Left lung (tissue), 10 donors: ENCODE data around the gene ITGB4. TPM values are rescaled to one million over a fixed set of nuclear protein-coding genes. Genes with fewer than 3 reads are reported as not detected.

ENCODE experiments used
- ATAC-seq: fragments of 200-7000 bp; cut with Tn5 transposase; one replicate; pipeline ENCODE4 v1.9.1; 2020; ENCODE audit warnings: moderate library complexity
- DNase-seq, 4 donors: peaks; one replicate each; pipeline ENCODE4 v3.0.0-alpha.2; 2013 to 2020
- H3K27ac ChIP-seq, 2 donors: fragments of 200-600 bp; sonication (generic) in 1 of 2; one replicate each; pipeline versions ENCODE4 v1.5.0 to v1.8.0; 2020 to 2021
- H3K27me3 ChIP-seq, 2 donors: fragments of 200-600 bp; sonication (generic) in 1 of 2; one replicate each; pipeline versions ENCODE4 v1.5.0 to v1.8.0; 2020 to 2021
- H3K36me3 ChIP-seq, 2 donors: fragments of 200-600 bp; sonication (generic) in 1 of 2; one replicate each; pipeline versions ENCODE4 v1.5.0 to v1.8.0; 2020 to 2021
- H3K4me1 ChIP-seq, 2 donors: fragments of 200-600 bp; one replicate each; pipeline ENCODE4 v1.8.0; 2021
- H3K4me3 ChIP-seq, 2 donors: fragments of 200-600 bp; sonication (generic) in 1 of 2; one replicate each; pipeline versions ENCODE4 v1.5.0 to v1.8.0; 2020 to 2021; ENCODE audit warnings: mild to moderate bottlenecking in 1 of 2
- H3K9me3 ChIP-seq, 2 donors: fragments of 200-600 bp; sonication (generic) in 1 of 2; one replicate each; pipeline versions ENCODE4 v1.5.0 to v1.8.0; 2020 to 2021
- CTCF ChIP-seq, 2 donors: fragments of 200-600 bp; sonication (generic) in 1 of 2; IDR thresholded peaks; one replicate each; pipeline versions ENCODE4 v1.5.0 to v1.8.0; 2021; ENCODE audit warnings: antibody characterized with exemption in 2 of 2
- intact Hi-C, 2 donors: fragments of 100-400 bp; cut with DNase I; formaldehyde crosslinking; loops; one replicate each; pipeline versions ENCODE4 v1.11.2 to v1.14.2; 2022
- polyA plus RNA-seq, 6 donors: library from polyadenylated mRNA; unstranded; fragments of 120-200 nt; gene quantifications; one replicate each; pipeline ENCODE4 v1.2.1, GENCODE V29; 2013; ENCODE audit not compliant: insufficient read length in 6 of 6
- total RNA-seq, 2 donors: library from RNA; stranded (reverse); fragmentation: NEBNext Ultra II Directional; extraction: Animal tissue kit (Norgen Biotek cat#: 25700); gene quantifications; one replicate each; pipeline ENCODE4 v1.2.1, GENCODE V29; 2021
- donor health status: DM: no; HTN: yes; CAD: no.
- donor health status: DM: no; HTN: no; CAD: no.

Gene ITGB4
- total and polyA plus RNA-seq, 8 donors = 4.6 to 54.8 (median 9.5) TPM

GRCh38 chr17:75722542-75723095 is 1.4 kb downstream of the ITGB4 start:
- H3K27me3 ChIP-seq = peaks cover 12 to 42% of the 10 kb centered on the region in 2 donors
- no peak overlapping the region for H3K4me3 ChIP-seq
- peak overlapping the region in 1 of 2 donors; percentile 76 for H3K27ac ChIP-seq
- no peak for ATAC-seq
- H3K36me3 ChIP-seq = peaks cover 0 to 6% of the 10 kb centered on the region in 2 donors
- DNase-seq = no peak
- intact Hi-C loops = no loop called here
- TF ChIP-seq CTCF (IDR thresholded peaks at IDR 0.05) = no peak
- no peaks in the 10 kb centered on the region for H3K9me3 ChIP-seq
- peaks cover 5 to 22% of the 10 kb centered on the region in 2 donors for H3K4me1 ChIP-seq

- intact Hi-C loops = no loop called here
Observed at GRCh38 chr17:75723171-75723930, 2.1 kb downstream of the ITGB4 start.

GRCh38 chr17:75724016-75725003 is 3.1 kb downstream of the ITGB4 start:
- TF ChIP-seq CTCF (IDR thresholded peaks at IDR 0.05) = no peak
- H3K27me3 ChIP-seq = peaks cover 12 to 31% of the 10 kb centered on the region in 2 donors
- peaks cover 0 to 8% of the 10 kb centered on the region in 2 donors for H3K36me3 ChIP-seq
- H3K4me1 ChIP-seq = peaks cover 5 to 22% of the 10 kb centered on the region in 2 donors
- no peaks in the 10 kb centered on the region for H3K9me3 ChIP-seq
- H3K4me3 ChIP-seq = no peak overlapping the region
- ATAC-seq (no peak), DNase-seq (no peak)
- intact Hi-C loops = no loop called here
- peak overlapping the region in 1 of 2 donors; percentile 13 for H3K27ac ChIP-seq

More at GRCh38 chr17:75723171-75723930, 2.1 kb downstream of the ITGB4 start:
- peaks cover 12 to 39% of the 10 kb centered on the region in 2 donors for H3K27me3 ChIP-seq
- ATAC-seq (no peak), DNase-seq (no peak)
- H3K4me3 ChIP-seq = no peak overlapping the region
- H3K4me1 ChIP-seq = peaks cover 5 to 22% of the 10 kb centered on the region in 2 donors
- peak overlapping the region in 1 of 2 donors; percentile 13 for H3K27ac ChIP-seq
- TF ChIP-seq CTCF (IDR thresholded peaks at IDR 0.05) = no peak
- H3K9me3 ChIP-seq = no peaks in the 10 kb centered on the region
- H3K36me3 ChIP-seq = peaks cover 0 to 8% of the 10 kb centered on the region in 2 donors

GRCh38 chr17:75725504-75725903 is 4.2 kb downstream of the ITGB4 start:
- H3K27me3 ChIP-seq = peaks cover 12 to 19% of the 10 kb centered on the region in 2 donors
- H3K9me3 ChIP-seq = no peaks in the 10 kb centered on the region
- no peak for ATAC-seq
- DNase-seq = no peak
- intact Hi-C loops = no loop called here
- no peak overlapping the region for H3K27ac ChIP-seq
- H3K4me1 ChIP-seq = peaks cover 3 to 18% of the 10 kb centered on the region in 2 donors
- TF ChIP-seq CTCF (IDR thresholded peaks at IDR 0.05) = no peak
- peaks cover 0 to 8% of the 10 kb centered on the region in 2 donors for H3K36me3 ChIP-seq
- H3K4me3 ChIP-seq = no peak overlapping the region
